HG03280 (cell line): ENCODE measurements around the gene EXOC6.
A peak's percentile ranks its signal among the peaks of the same experiment; 100 is the strongest.
"Not testable (repeated sequence)": the region's sequence is repeated elsewhere in the genome, so short reads cannot be mapped to it uniquely, and the experiment has no call there.

Experiments
- ATAC-seq: cut with Tn5 transposase; IDR thresholded peaks from one replicate; pipeline ENCODE4 v1.9.1; 2021; ENCODE audit warnings: mild to moderate bottlenecking, moderate library complexity; ENCODE audit not compliant: unreplicated experiment

Gene EXOC6

GRCh38 chr10:92876509-92877036, 28.3 kb downstream of the EXOC6 start:
- ATAC-seq, result no peak

- no peak for ATAC-seq
These were observed 32.0 kb downstream of the EXOC6 start for GRCh38 chr10:92880233-92880861.

GRCh38 chr10:92880917-92881316, 32.6 kb downstream of the EXOC6 start:
- no peak for ATAC-seq

- ATAC-seq, result no peak
These were observed 38.1 kb downstream of the EXOC6 start for GRCh38 chr10:92886334-92886961.

GRCh38 chr10:92890471-92890870, 42.2 kb downstream of the EXOC6 start:
- ATAC-seq, result no peak

GRCh38 chr10:92891885-92892690, 43.8 kb downstream of the EXOC6 start:
- ATAC-seq, result no peak

DNA sequence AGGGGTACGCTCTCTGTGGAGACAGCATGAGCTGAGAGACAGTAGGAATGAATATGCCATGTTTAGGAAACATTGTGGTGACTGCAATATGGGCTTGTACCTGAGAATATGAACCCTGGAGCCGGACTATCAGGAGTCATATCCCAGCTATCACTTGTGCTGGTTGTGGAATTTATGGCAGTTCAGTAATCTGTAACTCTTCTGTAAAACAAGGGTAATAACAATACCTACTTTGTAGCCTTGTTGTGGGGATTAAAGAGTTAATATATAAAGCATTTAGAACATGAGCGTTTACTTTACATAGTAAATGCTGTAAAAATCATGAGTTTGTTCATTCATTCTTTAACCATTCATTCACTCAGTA, 44.4 kb downstream of the EXOC6 start:
- ATAC-seq, result no peak

GRCh38 chr10:92894081-92894655, 45.8 kb downstream of the EXOC6 start:
- no peak for ATAC-seq

DNA sequence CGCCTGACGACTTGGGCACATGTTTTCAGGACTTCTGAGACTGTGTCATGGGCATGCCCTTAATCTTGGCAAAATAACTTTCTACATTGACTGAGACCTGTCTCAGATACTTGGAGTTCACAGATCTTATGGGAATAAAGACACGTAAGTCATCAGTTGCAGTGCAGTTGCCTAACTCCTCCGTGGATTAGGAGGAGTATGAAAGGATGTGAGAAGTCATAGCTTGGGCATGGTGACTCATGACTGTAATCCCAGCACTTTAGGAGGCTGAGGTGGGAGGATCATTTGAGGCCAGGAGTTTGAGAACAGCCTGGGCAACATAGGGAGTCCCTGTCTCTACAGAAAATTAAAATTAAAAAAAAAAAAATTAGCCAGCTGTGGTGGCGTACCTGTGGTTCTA, 49.6 kb downstream of the EXOC6 start:
- ATAC-seq, result no peak

GRCh38 chr10:92901819-92902251, 53.5 kb downstream of the EXOC6 start:
- ATAC-seq, result no peak

DNA sequence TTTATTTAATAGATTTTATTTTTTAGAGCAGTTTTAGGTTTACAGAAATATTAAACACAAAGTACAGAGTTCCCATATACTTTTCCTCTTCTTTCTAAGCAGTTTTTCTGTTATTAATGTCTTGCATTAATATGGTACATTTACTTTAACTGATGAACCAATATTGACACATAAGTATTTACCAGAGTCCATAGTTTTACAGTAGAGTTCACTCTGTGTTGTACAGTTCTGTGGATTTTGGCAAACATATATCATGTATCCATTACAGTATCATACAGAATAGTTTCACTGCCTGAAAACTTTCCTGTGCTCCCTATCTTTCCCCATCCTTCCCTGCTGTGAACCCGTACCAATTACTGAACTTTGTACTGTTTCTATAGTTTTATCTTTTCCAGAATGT, 55.3 kb downstream of the EXOC6 start:
- no peak for ATAC-seq

DNA sequence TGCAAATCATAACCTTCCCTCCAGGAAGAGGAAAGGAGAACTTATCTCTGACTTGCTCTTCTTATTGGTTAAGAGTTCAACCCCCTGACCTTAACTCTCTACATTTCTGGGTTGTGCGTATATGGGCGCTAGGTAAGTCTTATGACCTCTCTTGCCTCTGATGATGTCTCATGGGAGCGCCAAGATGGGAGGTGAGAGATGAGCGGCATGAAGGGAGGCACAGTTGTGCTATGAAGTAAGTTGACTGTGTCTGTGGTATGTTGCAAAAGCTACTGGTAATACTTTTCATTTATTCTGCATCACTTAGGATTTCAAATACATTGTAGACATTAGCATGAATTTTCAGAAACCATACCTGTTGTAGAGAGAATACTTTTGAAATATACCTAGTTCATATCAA, 59.0 kb downstream of the EXOC6 start:
- no peak for ATAC-seq

DNA sequence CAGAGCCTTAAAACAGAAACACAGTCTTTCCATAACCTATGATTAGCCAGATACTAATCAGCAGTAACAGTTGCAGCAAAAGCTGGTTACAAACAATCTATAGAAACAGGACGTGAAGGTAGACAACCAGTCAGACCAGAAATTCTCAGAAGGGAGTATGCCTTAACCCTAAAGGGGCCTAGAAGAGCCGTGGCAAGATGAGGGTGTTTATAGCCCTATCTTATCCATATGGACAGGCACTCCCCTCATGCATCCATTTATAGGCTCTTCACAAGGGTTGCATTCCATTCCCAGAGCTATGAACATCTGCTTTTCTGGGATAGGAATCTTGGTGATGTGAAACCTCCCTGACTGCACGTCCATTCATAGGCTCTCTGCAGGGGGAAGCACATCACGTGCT, 64.3 kb downstream of the EXOC6 start:
- ATAC-seq, result not testable (repeated sequence)

DNA sequence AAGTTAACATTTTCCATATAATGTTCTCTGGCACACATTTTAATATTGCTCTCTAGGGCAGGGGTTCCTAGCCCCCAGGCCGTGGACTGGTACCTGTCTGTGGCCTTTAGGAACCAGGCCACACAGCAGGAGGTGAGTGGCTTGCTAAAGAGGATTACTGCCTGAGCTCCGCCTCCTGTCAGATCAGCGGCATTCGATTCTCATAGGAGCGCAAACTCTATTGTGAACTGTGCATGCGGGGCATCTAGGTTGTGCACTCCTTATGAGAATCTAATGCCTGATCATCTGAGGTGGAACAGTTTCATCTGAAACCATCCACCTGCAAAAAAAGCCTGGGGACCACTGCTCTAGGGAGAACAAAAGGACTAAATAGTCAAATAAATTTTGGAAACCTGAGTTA, 65.7 kb downstream of the EXOC6 start:
- no peak for ATAC-seq

- ATAC-seq, result peak; percentile 58
These were observed 66.4 kb downstream of the EXOC6 start for GRCh38 chr10:92914478-92915325.

GRCh38 chr10:92915892-92916291, 67.6 kb downstream of the EXOC6 start:
- no peak for ATAC-seq

- ATAC-seq, result no peak
These were observed 68.1 kb downstream of the EXOC6 start for GRCh38 chr10:92916433-92916832.

DNA sequence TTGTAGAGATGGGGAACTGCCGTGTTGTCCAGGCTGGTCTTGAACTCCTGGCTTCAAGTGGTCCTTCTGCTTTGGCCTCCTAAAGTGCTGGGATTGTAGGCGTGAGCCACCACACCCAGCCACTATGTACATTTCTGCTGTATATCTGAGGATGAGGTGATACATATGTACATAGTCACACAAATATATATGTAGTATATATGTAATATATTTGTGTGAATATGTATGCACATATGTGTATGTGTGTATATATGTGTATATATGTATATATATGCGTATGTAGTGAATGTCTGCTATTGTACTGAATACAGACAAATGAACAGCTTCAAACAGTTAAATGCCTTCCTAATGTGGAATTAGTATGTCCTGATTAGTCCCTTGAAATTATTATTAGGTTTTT, 70.3 kb downstream of the EXOC6 start:
- ATAC-seq, result no peak

GRCh38 chr10:92920866-92921265, 72.5 kb downstream of the EXOC6 start:
- ATAC-seq, result no peak

DNA sequence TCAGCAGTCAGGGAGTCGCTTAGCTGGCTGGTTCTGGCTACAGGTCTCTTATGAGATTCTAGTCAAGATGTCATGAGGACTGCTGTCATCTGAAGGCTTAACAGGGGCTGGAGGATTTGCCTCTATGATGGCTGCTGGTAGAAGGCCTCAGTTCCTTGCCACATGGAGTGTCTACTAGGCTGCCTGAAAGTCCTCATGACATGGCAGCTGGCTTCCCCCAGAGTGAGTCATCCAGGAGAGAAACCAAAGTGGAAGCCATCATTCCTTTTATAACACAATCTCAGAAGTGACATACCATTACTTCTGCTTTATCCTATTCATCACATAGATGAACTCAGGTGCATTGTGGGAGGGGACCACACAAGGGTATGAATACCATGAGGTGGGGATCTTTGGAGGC, 75.1 kb downstream of the EXOC6 start:
- ATAC-seq, result no peak

GRCh38 chr10:92929896-92930295, 81.6 kb downstream of the EXOC6 start:
- no peak for ATAC-seq
